GM11168 (cell line): ENCODE measurements around the gene ACVR1C.
"Not testable (repeated sequence)": the region's sequence is repeated elsewhere in the genome, so short reads cannot be mapped to it uniquely, and the experiment has no call there.

Source experiments
- in situ Hi-C: fragments of 300-500 bp; cut with MboI; formaldehyde crosslinking; loops from one replicate; pipeline ENCODE4 v1.12.0; 2022; ENCODE audit warnings: low sequenced_read_pairs; ENCODE audit not compliant: unreplicated experiment

The ACVR1C gene

GRCh38 chr2:157592374-157592773 lies 36.3 kb downstream of the ACVR1C start:
- in situ Hi-C loops: loop anchor here (25.0 kb wide), 1 partner anchor 280 kb away; no protein-coding TSS in a partner anchor

DNA sequence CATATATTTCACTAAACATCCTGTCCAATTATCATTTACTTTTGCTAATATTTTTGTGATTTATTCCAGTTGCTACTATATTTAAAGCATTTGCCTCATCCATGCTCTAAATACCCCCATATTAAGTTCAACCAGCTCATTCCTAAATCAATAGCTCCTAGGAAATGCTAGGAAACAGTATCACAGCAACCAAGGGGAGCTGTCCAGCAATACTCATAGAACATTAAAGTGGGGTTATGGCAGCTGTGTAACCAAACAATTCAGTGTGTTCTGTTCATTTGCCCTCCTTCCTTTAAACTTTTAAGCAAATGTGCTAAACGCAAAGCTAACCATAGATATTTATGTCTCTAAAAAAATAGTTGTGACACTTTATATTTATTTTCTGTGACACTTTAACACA lies 41.1 kb downstream of the ACVR1C start:
- in situ Hi-C loops: loop anchor here (10.0 to 25.0 kb wide), 2 partner anchors 83 to 275 kb away; no protein-coding TSS in a partner anchor

- in situ Hi-C loops: no loop called here
Observed at GRCh38 chr2:157574165-157574564, 54.5 kb downstream of the ACVR1C start.

DNA sequence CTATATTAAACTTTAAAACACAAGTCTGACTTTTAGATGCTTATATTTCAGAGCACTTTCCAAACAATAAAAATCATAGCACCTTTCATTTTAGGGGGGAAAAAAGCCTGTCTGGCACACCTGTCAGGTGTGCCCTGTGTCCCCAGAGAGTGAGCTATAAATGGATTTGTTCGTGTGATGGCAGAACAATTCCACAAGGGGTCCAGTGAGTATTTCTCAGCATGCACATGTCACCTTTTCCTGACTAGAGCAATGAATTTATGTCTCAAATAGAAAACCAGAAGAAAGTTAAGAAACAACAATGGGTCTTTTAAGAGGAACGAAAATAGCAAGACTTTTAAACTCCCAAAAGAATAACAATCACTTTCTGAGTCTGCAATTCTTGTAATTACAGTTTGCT lies 55.9 kb downstream of the ACVR1C start:
- in situ Hi-C loops: no loop called here

- in situ Hi-C loops: not testable (repeated sequence)
Observed at GRCh38 chr2:157566623-157567022, 62.0 kb downstream of the ACVR1C start.

- in situ Hi-C loops: not testable (repeated sequence)
Observed at GRCh38 chr2:157566113-157566512, 62.6 kb downstream of the ACVR1C start.

DNA sequence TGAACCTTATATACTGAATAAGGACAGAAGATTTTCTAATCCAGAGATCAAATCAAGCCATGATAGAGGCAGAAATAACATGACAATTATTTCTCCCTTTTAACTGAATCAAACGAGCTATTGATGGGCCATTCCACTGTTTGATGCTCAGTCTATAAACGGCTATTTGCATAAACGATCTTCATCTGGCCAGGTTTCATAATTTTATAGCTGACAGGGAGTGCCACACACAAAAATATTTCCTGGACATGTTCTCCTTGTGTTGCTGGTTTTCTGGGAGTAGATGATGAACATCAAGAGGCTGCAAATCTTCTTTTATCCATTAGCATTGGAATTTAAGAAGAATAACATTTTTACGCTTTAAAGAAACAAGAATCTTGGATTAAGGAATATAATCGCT lies 63.1 kb downstream of the ACVR1C start:
- in situ Hi-C loops: no loop called here

DNA sequence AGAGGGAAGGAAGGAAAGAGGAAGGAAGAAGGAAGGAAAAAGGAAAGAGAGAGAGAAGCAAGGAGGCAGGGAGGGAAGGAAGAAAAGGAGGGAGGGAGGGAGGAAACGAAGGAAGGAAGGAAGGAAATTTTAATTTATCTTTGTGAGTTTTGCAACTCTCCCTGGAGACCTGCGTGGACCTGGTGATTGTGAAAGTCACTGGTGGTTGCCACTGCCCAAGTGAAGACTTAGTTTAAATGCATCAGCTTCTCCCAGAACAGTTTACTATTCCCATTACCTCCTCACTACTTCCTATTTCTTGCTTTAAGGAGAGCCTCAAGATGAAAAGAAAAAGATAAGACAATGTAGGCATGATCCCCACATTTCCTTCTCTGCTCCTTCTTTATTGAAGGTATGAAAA lies 68.8 kb downstream of the ACVR1C start:
- in situ Hi-C loops: no loop called here

DNA sequence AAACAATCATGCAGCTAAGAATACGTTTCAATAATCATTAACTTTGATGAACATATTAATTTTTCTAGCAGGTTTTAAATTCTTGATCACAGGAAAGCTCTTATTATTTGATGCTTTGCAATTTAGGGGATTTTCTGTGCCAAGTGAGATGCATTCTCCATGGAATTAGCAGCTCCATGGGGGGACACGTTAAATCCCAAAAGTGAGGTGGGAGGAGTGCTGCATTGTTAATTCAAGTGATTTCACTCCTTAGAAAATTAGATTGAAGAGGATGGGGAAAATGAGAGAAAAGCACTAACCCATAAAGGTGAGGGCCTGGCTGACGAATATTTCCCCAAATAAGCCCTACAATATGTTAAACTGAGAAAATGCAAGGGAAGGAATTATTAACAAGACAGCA lies 69.2 kb downstream of the ACVR1C start:
- in situ Hi-C loops: no loop called here

DNA sequence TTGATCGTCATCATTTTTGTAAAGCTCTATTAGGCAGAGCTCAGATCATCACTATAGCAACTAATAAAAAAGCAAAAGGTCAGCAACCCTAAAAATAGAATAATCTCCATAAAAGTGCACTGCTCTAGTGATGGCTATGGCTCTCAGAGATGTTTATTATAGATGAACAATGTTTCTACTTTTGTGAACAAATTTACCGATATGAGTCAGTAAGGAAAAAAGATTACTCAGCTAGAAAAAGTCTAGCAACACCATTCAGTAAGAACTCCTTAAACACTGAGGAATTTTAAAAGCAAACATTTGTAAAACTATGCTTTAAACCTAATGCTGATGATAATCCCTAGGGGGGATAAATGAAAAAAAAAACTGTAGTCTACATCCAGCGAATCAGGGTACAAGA lies 69.6 kb downstream of the ACVR1C start:
- in situ Hi-C loops: no loop called here

GRCh38 chr2:157557770-157558169 lies 70.9 kb downstream of the ACVR1C start:
- in situ Hi-C loops: no loop called here

- in situ Hi-C loops: no loop called here
Observed at GRCh38 chr2:157540102-157540501, 88.6 kb downstream of the ACVR1C start.

- in situ Hi-C loops: no loop called here
Observed at GRCh38 chr2:157538064-157538463, 90.6 kb downstream of the ACVR1C start.

- in situ Hi-C loops: no loop called here
Observed at GRCh38 chr2:157536815-157537214, 91.8 kb downstream of the ACVR1C start.

DNA sequence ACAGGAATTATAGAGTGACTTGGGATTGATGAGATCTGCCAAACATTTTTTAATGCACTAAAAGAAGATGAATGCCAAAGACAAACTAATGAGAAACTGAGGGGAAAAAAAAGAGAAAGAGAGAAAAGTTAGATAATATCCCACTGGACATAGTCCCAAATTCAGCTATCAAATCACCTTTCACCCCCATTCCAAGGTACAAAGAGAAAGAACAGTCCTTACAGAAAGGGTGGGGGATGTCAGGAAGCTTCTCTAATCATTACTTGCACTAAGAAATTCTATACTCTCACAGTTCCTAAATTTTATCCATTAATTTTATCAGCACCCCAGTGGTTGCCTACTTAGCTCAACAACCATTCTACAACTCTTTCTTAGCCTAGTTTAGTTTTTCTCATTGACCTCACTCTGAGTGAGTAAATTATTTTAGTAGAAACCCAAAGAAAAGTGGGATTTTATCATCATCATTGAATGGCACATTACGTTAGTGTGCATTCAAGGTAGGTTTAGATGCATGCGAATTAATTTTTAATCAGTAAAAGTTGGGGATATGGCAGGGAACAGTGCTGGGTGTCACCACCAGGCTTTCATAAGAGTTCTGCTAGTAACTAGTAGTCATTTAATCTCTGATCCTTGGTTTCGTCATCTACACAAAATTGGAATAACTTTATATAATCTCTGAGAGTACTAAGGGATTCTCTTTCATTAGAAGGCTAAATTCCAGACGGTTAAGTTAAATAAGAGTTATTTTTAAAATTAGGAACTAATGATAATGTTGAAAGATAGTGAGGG lies 99.5 kb downstream of the ACVR1C start:
- in situ Hi-C loops: no loop called here

DNA sequence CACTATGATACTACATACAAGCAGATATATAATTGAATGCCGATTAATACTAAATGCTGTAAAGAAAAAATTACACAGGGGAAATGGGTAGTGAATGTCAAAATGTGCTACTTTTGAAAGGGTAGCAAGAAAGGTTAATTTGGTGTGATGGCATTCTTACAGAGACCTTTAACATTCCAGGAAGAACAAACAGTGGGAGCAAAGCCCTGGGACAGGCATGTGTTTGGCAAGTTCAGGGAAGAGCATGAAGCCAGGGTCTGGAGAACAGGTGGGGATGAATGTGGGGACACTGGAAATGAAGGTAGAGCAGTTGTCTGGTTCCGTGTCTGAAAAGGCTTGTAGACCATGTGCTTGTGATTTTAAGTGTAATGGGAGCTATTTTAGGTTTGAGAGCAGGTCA lies 102.6 kb downstream of the ACVR1C start:
- in situ Hi-C loops: no loop called here

- in situ Hi-C loops: no loop called here
Observed at GRCh38 chr2:157523270-157524247, 105.1 kb downstream of the ACVR1C start.

DNA sequence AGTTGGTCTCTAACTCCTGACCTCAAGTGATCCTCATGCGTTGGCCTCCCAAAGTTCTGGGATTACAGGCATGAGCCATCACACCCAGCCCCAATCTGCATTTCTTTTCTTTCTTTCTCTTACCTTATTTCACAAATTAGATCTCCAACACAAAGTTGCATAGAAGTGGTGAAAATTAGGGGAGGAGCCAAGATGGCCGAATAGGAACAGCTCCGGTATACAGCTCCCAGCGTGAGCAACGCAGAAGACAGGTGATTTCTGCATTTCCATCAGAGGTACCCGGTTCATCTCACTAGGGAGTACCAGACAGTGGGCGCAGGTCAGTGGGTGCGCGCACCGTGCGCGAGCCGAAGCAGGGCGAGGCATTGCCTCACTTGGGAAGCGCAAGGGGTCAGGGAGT lies 113.7 kb downstream of the ACVR1C start:
- in situ Hi-C loops: not testable (repeated sequence)

DNA sequence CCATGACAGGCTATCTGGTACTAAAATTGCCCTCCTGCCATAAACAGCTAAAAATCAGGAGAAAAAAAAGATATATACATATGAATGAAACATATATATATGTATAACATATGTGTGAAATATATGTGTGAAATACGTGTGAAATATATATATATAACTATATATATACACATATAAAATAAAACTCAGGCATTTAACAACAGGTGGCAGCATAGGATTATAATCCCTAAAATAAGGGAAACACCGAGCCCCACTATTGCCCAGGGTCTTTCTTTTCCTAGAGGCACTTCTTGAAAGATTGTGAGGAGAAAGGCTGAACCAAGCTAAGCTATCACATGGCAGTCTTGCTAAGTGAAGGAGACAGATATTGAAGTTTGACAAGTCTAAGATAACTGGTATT lies 118.9 kb downstream of the ACVR1C start:
- in situ Hi-C loops: loop anchor here (10.0 kb wide), 1 partner anchor 75 kb away; no protein-coding TSS in a partner anchor

GRCh38 chr2:157508676-157509075 lies 120.0 kb downstream of the ACVR1C start:
- in situ Hi-C loops: loop anchor here (10.0 kb wide), 1 partner anchor 76 kb away; no protein-coding TSS in a partner anchor

GRCh38 chr2:157506586-157506985 lies 122.1 kb downstream of the ACVR1C start:
- in situ Hi-C loops: loop anchor here (10.0 kb wide), 1 partner anchor 78 kb away; no protein-coding TSS in a partner anchor
